Heart left ventricle (tissue), 13 donors: ENCODE measurements around the gene MAMDC2.

Experiments used
- POLR2A ChIP-seq, 2 donors: fragments of 450-650 bp; IDR thresholded peaks; one replicate each; pipeline ENCODE4 v1.6.1; 2017; ENCODE audit warnings: antibody characterized with exemption in 2 of 2, mild to moderate bottlenecking in 2 of 2, moderate library complexity in 2 of 2
- TF ChIP-seq, protein P1 (sequence below), 12 donors: fragments of 200-600 bp; sonication (generic) in 4 of 12; IDR thresholded peaks; one replicate each; pipeline versions ENCODE4 v1.5.0 to v1.8.0; 2018 to 2022; ENCODE audit warnings: antibody characterized with exemption in 12 of 12, mild to moderate bottlenecking in 5 of 12
- donor health status: ischemic (EF 13 %, LVEDD 7.1; RV severe dilation, severe dysfunction).
- donor health status: DM: no; HTN: yes; CAD: no.
- donor health status: DM: no; HTN: no; CAD: no.
- donor health status: ischemic (EF 25% LVEDD 6.9; RV normal size, moderate dysfunction).
- donor health status: ischemic (EF 25% LVEDD 5.7; RV mildly dilated, moderate dysfunction).
- donor health status: ischemic (EF 35%, LVEDD 5.7; RV mildly dilated, moderate dysfunction).
- donor health status: nonischemic (EF 11% LVEDD 7.7; RV severe dilation, severe dysfunction).
- donor health status: DM: yes; HTN: yes; CAD: no.
- donor health status: PGD.
- donor health status: ischemic (EF 29% LVEDD 5.4; RV normal size, mild dysfunction).
- donor health status: nonischemic (EF 23%, LVEDD 6.1; RV moderate dilation, normal function).

DNA sequence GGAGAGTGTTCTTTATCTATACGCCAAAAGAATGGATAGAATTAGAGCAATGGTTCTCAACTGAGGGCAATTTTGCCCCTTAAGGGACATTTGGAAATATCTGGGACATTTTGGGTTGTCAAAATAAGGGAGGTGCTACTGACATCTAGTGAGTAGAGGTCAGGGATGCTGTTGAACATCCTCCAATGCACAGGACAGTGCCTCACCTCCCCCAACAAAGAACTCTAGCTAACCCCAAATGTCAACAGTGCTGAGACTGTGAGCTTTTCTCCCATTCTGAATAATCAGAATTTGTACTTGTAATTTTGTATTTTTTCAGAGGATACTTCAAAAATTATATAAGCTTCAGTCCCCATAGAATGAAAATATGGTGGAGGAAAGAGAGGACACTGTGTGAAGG lies 206.6 kb downstream of the MAMDC2 start:
- no peak for TF ChIP-seq POLR2A (IDR thresholded peaks at IDR 0.05)
- TF ChIP-seq, protein P1, sequence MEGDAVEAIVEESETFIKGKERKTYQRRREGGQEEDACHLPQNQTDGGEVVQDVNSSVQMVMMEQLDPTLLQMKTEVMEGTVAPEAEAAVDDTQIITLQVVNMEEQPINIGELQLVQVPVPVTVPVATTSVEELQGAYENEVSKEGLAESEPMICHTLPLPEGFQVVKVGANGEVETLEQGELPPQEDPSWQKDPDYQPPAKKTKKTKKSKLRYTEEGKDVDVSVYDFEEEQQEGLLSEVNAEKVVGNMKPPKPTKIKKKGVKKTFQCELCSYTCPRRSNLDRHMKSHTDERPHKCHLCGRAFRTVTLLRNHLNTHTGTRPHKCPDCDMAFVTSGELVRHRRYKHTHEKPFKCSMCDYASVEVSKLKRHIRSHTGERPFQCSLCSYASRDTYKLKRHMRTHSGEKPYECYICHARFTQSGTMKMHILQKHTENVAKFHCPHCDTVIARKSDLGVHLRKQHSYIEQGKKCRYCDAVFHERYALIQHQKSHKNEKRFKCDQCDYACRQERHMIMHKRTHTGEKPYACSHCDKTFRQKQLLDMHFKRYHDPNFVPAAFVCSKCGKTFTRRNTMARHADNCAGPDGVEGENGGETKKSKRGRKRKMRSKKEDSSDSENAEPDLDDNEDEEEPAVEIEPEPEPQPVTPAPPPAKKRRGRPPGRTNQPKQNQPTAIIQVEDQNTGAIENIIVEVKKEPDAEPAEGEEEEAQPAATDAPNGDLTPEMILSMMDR (IDR thresholded peaks at IDR 0.05) = no peak
